ENCODE measurements around the gene STKLD1.
"Not testable (repeated sequence)": the region's sequence is repeated elsewhere in the genome, so short reads cannot be mapped to it uniquely, and the experiment has no call there.

Gene STKLD1

GRCh38 chr9:133386338-133386737 lies 10.2 kb downstream of the STKLD1 start:
- DNase-seq (ENCODE audit: low read depth), result no peak

- no peak for DNase-seq (ENCODE audit: low read depth)
Measured at GRCh38 chr9:133387680-133388079, 11.5 kb downstream of the STKLD1 start.

- no peak for DNase-seq (ENCODE audit: low read depth)
Measured at GRCh38 chr9:133389025-133389557, 12.9 kb downstream of the STKLD1 start.

GRCh38 chr9:133389562-133389961 lies 13.4 kb downstream of the STKLD1 start:
- no peak for DNase-seq (ENCODE audit: low read depth)

GRCh38 chr9:133390713-133391112 lies 14.5 kb downstream of the STKLD1 start:
- no peak for DNase-seq (ENCODE audit: low read depth)

- DNase-seq (ENCODE audit: low read depth), result not testable (repeated sequence)
Measured at GRCh38 chr9:133391449-133391848, 15.3 kb downstream of the STKLD1 start.

- not testable (repeated sequence) for DNase-seq (ENCODE audit: low read depth)
Measured at GRCh38 chr9:133392308-133392707, 16.1 kb downstream of the STKLD1 start.

- DNase-seq (ENCODE audit: low read depth), result no peak
Measured at GRCh38 chr9:133393399-133393798, 17.2 kb downstream of the STKLD1 start.

- DNase-seq (ENCODE audit: low read depth), result no peak
Measured at GRCh38 chr9:133394687-133395271, 18.6 kb downstream of the STKLD1 start.

GRCh38 chr9:133396952-133397351 lies 20.8 kb downstream of the STKLD1 start:
- DNase-seq (ENCODE audit: low read depth), result no peak

GRCh38 chr9:133397370-133397769 lies 21.2 kb downstream of the STKLD1 start:
- no peak for DNase-seq (ENCODE audit: low read depth)

- no peak for DNase-seq (ENCODE audit: low read depth)
Measured at GRCh38 chr9:133397895-133398294, 21.7 kb downstream of the STKLD1 start.

- DNase-seq (ENCODE audit: low read depth), result no peak
Measured at GRCh38 chr9:133400292-133400691, 24.1 kb downstream of the STKLD1 start.

GRCh38 chr9:133401588-133401987 lies 25.4 kb downstream of the STKLD1 start:
- DNase-seq (ENCODE audit: low read depth), result no peak

- DNase-seq (ENCODE audit: low read depth), result no peak
Measured at GRCh38 chr9:133402689-133403088, 26.5 kb downstream of the STKLD1 start.

- peak; percentile 26 for DNase-seq (ENCODE audit: low read depth)
Measured at GRCh38 chr9:133403766-133404453, 27.7 kb downstream of the STKLD1 start.

GRCh38 chr9:133404454-133405002 lies 28.4 kb downstream of the STKLD1 start:
- DNase-seq (ENCODE audit: low read depth), result no peak

GRCh38 chr9:133405508-133406438 lies 29.6 kb downstream of the STKLD1 start:
- no peak for DNase-seq (ENCODE audit: low read depth)

- DNase-seq (ENCODE audit: low read depth), result peak; percentile 66
Measured at GRCh38 chr9:133406480-133407307, 30.5 kb downstream of the STKLD1 start.

- no peak for DNase-seq (ENCODE audit: low read depth)
Measured at GRCh38 chr9:133408042-133408441, 31.9 kb downstream of the STKLD1 start.

- DNase-seq (ENCODE audit: low read depth), result no peak
Measured at GRCh38 chr9:133415170-133415569, 39.0 kb downstream of the STKLD1 start.
